Measurements from ENCODE around the gene FAAP24. TPM values are rescaled to one million over a fixed set of nuclear protein-coding genes. Genes with fewer than 3 reads are reported as not detected.

Gene FAAP24
- 0.85 and 0.92 TPM in 2 replicates for total RNA-seq

GRCh38 chr19:32971715-32972540 lies at the start of gene FAAP24, which contains the start of gene CEP89:
Gene FAAP24, plus strand, starts transcription at chr19:32972242. Its CDS starts 955 bp downstream, at chr19:32973197.
Gene CEP89, minus strand, starts transcription at chr19:32971958. Its CDS starts 84 bp downstream, at chr19:32971874.

Other genes with a start within 250 kb of the FAAP24 start
- 0.28 TPM in 1 of 2 replicates, not detected in the other for gene SLC7A9, start 102.5 kb upstream of the FAAP24 start, total RNA-seq
- 5.1 and 7.5 TPM in 2 replicates for gene CEP89, start 284 bp upstream of the FAAP24 start, total RNA-seq
- gene RHPN2, start 92.6 kb downstream of the FAAP24 start, total RNA-seq, result 2.2 and 3.1 TPM in 2 replicates
- gene GPATCH1, start 108.9 kb downstream of the FAAP24 start, total RNA-seq, result 5.3 and 8.3 TPM in 2 replicates
- not detected in 2 replicates for gene WDR88, start 159.9 kb downstream of the FAAP24 start, total RNA-seq
- 24.0 and 28.8 TPM in 2 replicates for gene LRP3, start 222.1 kb downstream of the FAAP24 start, total RNA-seq